ENCODE data around the gene FAM217B. TPM values are rescaled to one million over a fixed set of nuclear protein-coding genes. Genes with fewer than 3 reads are reported as not detected.
A peak's percentile ranks its signal among the peaks of the same experiment; 100 is the strongest.

FAM217B gene
- total RNA-seq, 1 donor from 2014 or later = 27.6 TPM

- no peak for DNase-seq (ENCODE audit: extremely low spot score, unreplicated experiment)
These were observed 45.7 kb downstream of the FAM217B start for GRCh38 chr20:59985864-59986263.

GRCh38 chr20:59987135-59987534 is 46.9 kb downstream of the FAM217B start:
- H3K27me3 Mint-ChIP-seq = no peaks in the 10 kb centered on the region
- H3K4me3 Mint-ChIP-seq = no peak overlapping the region
- H3K27ac Mint-ChIP-seq = no peak overlapping the region
- TF ChIP-seq CTCF (conservative IDR thresholded peaks at IDR 0.05) = no peak
- DNase-seq (ENCODE audit: extremely low spot score, unreplicated experiment) = no peak
- H3K36me3 Mint-ChIP-seq = no peaks in the 10 kb centered on the region
- H3K9me3 Mint-ChIP-seq = no peaks in the 10 kb centered on the region
- peaks cover 6% of the 10 kb centered on the region for H3K4me1 Mint-ChIP-seq (ENCODE audit: unreplicated experiment)

More at GRCh38 chr20:59985864-59986263, 45.7 kb downstream of the FAM217B start:
- no peaks in the 10 kb centered on the region for H3K27me3 Mint-ChIP-seq
- no peaks in the 10 kb centered on the region for H3K36me3 Mint-ChIP-seq
- no peak for TF ChIP-seq CTCF (conservative IDR thresholded peaks at IDR 0.05)
- H3K4me1 Mint-ChIP-seq (ENCODE audit: unreplicated experiment) = peaks cover 6% of the 10 kb centered on the region
- H3K27ac Mint-ChIP-seq = no peak overlapping the region
- H3K4me3 Mint-ChIP-seq = no peak overlapping the region
- H3K9me3 Mint-ChIP-seq = no peaks in the 10 kb centered on the region

- H3K4me3 Mint-ChIP-seq = no peak overlapping the region
- H3K27me3 Mint-ChIP-seq = no peaks in the 10 kb centered on the region
- TF ChIP-seq CTCF (conservative IDR thresholded peaks at IDR 0.05) = no peak
- H3K27ac Mint-ChIP-seq = no peak overlapping the region
- H3K9me3 Mint-ChIP-seq = no peaks in the 10 kb centered on the region
- H3K36me3 Mint-ChIP-seq = no peaks in the 10 kb centered on the region
- DNase-seq (ENCODE audit: extremely low spot score, unreplicated experiment) = no peak
- H3K4me1 Mint-ChIP-seq (ENCODE audit: unreplicated experiment) = peaks cover 6% of the 10 kb centered on the region
These were observed 48.0 kb downstream of the FAM217B start for GRCh38 chr20:59988141-59988540.

- Mint-ChIP-seq H3K4me3 (no peak overlapping the region), H3K4me1 (ENCODE audit: unreplicated experiment) (peaks cover 4% of the 10 kb centered on the region), H3K27ac (peak overlapping the region; percentile 63), H3K9me3 (no peaks in the 10 kb centered on the region), H3K36me3 (no peaks in the 10 kb centered on the region), H3K27me3 (peaks cover 3% of the 10 kb centered on the region)
- TF ChIP-seq CTCF (conservative IDR thresholded peaks at IDR 0.05) = no peak
- no peak for DNase-seq (ENCODE audit: extremely low spot score, unreplicated experiment)
These were observed 52.4 kb downstream of the FAM217B start for GRCh38 chr20:59992526-59993084.

GRCh38 chr20:59993736-59994430 is 53.7 kb downstream of the FAM217B start:
- Mint-ChIP-seq H3K27me3 (peaks cover 9% of the 10 kb centered on the region), H3K9me3 (no peaks in the 10 kb centered on the region), H3K36me3 (no peaks in the 10 kb centered on the region), H3K4me1 (ENCODE audit: unreplicated experiment) (peaks cover 4% of the 10 kb centered on the region), H3K4me3 (peak overlapping the region; percentile 5), H3K27ac (peak overlapping the region; percentile 68)
- DNase-seq (ENCODE audit: extremely low spot score, unreplicated experiment) = no peak
- TF ChIP-seq CTCF (conservative IDR thresholded peaks at IDR 0.05) = no peak

Measured in type B pancreatic cell (in vitro differentiated cells).